ENCODE data around the gene TBX6.

TBX6 gene

GRCh38 chr16:30040221-30040620 lies 51.5 kb downstream of the TBX6 start:
- Mint-ChIP-seq H3K4me1 (no peaks in the 10 kb centered on the region), H3K36me3 (ENCODE audit: low read depth) (no peaks in the 10 kb centered on the region), H3K27me3 (ENCODE audit: low read depth) (peaks cover 10% of the 10 kb centered on the region), H3K9me3 (no peaks in the 10 kb centered on the region), H3K27ac (no peak overlapping the region), H3K4me3 (no peak overlapping the region)
- TF ChIP-seq CTCF (IDR thresholded peaks at IDR 0.05; ENCODE audit: unreplicated experiment in 3 of 3): no peak
